Choroid plexus epithelial cell (primary cell): Measurements from ENCODE around the gene APOD.
"Not testable (repeated sequence)": the region's sequence is repeated elsewhere in the genome, so short reads cannot be mapped to it uniquely, and the experiment has no call there.

Experiments
- DNase-seq: peaks from one replicate; pipeline ENCODE4 v3.0.0-alpha.2; 2010; ENCODE audit warnings: low read depth
- H3K4me3 ChIP-seq: 2 replicates; pipeline ENCODE4 v1.5.1; 2011; ENCODE audit warnings: low read depth, mild to moderate bottlenecking, control low read depth, low read length, moderate library complexity
- TF ChIP-seq, protein P1 (sequence below): conservative IDR thresholded peaks from 2 replicates; pipeline ENCODE4 v1.5.1; 2011; ENCODE audit warnings: low read depth, mild to moderate bottlenecking, control low read depth, inconsistent platforms, low read length, moderate library complexity

The APOD gene

DNA sequence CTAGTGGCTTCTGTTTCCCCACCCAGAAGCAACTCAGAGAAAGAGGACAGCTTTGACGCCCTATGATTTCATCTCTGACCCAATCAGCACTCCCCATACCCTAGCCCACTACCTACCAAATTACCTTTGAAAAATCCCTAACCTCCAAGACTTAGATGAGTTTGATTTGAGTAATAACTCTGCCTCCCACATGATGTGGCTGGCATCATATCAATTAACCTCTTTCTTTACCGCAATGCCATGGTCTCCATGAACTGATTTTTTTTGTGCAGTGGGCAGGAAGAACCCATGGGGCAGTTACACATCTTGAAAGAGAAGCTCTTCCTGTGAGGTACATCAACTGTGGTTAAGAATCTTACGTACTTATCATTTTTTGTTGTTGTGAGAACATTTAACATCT lies 25.5 kb upstream of the APOD start:
- TF ChIP-seq, protein P1, sequence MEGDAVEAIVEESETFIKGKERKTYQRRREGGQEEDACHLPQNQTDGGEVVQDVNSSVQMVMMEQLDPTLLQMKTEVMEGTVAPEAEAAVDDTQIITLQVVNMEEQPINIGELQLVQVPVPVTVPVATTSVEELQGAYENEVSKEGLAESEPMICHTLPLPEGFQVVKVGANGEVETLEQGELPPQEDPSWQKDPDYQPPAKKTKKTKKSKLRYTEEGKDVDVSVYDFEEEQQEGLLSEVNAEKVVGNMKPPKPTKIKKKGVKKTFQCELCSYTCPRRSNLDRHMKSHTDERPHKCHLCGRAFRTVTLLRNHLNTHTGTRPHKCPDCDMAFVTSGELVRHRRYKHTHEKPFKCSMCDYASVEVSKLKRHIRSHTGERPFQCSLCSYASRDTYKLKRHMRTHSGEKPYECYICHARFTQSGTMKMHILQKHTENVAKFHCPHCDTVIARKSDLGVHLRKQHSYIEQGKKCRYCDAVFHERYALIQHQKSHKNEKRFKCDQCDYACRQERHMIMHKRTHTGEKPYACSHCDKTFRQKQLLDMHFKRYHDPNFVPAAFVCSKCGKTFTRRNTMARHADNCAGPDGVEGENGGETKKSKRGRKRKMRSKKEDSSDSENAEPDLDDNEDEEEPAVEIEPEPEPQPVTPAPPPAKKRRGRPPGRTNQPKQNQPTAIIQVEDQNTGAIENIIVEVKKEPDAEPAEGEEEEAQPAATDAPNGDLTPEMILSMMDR, result no peak
- no peak overlapping the region for H3K4me3 ChIP-seq
- DNase-seq, result no peak

DNA sequence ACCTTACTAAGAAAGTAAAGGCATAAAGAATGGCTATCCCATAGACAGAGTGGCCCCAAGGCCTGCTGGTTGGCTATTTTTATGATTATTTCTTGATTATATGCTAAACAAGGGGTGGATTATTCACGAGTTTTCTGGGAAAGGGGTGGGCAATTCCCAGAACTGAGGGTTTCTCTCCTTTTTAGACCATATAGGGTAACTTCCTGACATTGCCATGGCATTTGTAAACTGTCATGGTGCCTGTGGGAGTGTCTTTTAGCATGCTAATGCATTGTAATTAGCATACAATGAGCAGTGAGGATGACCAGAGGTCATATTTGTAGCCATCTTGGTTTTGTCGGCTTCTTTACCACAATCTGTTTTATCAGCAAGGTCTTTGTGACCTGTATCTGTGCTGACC lies 18.0 kb upstream of the APOD start:
- not testable (repeated sequence) for H3K4me3 ChIP-seq, DNase-seq

DNA sequence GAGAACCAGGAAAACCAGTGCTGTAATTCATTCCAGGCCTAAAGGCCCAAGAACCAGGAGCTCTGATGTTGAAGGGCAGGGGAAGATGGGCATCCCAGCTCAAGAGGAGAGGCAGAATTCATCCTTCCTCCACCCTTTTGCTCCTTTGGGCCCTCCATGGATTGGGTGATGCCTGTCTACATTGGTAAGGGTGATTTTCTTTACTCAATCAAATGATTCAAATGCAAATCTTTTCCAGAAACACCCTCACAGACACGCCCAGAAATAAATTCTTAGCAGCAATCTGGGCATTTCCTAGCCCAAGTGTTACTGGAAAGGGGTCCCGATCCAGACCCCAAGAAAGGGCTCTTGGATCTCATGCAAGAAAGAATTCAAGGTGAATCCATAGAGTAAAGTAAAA lies 17.6 kb upstream of the APOD start:
- no peak overlapping the region for H3K4me3 ChIP-seq
- no peak for DNase-seq
- TF ChIP-seq, protein P1, result no peak

DNA sequence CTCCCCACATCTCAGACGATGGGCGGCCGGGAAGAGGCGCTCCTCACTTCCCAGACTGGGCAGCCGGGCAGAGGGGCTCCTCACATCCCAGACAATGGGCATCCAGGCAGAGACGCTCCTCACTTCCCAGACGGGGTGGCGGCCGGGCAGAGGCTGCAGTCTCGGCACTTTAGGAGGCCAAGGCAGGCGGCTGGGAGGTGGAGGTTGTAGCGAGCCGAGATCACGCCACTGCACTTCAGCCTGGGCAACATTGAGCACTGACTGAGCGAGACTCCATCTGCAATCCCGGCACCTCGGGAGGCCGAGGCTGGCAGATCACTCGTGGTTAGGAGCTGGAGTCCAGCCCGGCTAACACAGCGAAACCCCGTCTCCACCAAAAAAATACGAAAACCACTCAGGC lies 16.2 kb upstream of the APOD start:
- not testable (repeated sequence) for DNase-seq

DNA sequence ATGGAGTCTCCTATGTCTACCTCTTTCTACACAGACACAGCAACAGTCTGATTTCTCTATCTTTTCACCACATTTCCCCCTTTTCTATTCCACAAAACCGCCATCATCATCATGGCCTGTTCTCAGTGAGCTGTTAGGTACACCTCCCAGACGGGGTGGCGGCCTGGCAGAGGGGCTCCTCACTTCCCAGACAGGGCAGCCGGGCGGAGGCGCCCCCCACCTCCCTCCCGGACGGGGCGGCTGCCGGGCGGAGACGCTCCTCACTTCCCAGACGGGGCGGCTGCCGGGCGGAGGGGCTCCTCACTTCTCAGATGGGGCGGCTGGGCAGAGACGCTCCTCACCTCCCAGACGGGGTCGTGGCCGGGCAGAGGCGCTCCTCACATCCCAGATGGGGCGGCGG lies 15.8 kb upstream of the APOD start:
- DNase-seq, H3K4me3 ChIP-seq: not testable (repeated sequence)

More for the DNA sequence above, 16.2 kb upstream of the APOD start:
- not testable (repeated sequence) for H3K4me3 ChIP-seq

DNA sequence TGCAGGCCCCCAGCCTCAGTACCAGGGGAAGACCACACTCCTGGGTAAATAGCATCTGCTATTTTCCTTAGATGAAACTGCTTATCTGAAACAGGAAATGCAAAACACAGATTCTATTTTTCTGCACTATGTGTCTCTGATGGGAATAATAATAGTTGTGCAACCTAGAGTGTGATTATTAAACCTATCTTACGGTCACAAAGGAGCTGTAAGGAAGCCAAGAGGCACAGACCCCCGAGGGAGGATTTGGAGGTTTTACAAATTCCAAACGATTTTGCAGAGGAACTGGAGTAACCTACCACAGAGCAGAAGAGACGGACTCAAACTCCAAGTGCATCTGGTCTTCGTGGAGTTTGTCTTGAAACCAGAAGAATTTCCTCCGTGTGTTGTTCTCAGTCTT lies 14.1 kb upstream of the APOD start:
- no peak overlapping the region for H3K4me3 ChIP-seq
- TF ChIP-seq, protein P1, result no peak
- peak; percentile 56 for DNase-seq

DNA sequence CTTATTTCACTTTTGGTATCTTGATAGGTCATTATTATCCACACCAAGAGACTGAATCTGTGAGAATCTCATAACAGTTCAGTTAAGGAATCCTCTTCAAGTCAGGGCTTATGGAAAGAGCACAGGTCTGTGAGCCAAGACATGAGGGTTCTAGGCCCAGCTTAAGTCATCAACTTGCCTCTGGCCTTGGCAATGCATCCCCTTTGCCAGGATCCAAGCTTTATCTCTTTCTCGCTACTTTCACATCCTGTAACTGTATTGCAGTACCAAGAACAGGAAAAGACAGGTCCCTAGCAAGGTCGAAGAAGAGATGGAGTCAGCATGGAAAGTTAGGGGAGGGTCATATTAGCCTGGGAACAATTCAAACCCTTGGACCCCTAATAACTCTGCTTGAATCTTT lies 13.5 kb upstream of the APOD start:
- no peak overlapping the region for H3K4me3 ChIP-seq
- DNase-seq, result no peak
- TF ChIP-seq, protein P1, result no peak

DNA sequence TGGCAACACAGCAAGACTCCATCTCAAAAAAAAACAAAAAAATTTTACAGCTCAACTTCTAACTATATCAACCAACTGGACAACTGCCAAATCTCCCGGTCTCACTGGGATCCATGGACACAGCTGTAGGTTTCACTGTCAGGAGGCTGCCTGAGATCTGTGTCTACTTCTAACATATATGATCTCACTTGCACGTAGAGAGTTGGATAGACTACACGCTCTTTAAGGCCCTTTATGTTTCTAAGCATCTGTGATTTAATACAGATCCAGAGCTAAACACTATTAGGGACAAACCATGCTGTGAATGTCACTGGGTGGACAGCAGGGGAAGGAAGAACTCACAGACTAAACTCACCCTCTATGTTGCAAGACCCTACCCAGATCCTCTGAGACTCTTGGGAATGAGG lies 13.0 kb upstream of the APOD start:
- H3K4me3 ChIP-seq, result no peak overlapping the region
- DNase-seq, result peak; percentile 36
- TF ChIP-seq, protein P1, result no peak

DNA sequence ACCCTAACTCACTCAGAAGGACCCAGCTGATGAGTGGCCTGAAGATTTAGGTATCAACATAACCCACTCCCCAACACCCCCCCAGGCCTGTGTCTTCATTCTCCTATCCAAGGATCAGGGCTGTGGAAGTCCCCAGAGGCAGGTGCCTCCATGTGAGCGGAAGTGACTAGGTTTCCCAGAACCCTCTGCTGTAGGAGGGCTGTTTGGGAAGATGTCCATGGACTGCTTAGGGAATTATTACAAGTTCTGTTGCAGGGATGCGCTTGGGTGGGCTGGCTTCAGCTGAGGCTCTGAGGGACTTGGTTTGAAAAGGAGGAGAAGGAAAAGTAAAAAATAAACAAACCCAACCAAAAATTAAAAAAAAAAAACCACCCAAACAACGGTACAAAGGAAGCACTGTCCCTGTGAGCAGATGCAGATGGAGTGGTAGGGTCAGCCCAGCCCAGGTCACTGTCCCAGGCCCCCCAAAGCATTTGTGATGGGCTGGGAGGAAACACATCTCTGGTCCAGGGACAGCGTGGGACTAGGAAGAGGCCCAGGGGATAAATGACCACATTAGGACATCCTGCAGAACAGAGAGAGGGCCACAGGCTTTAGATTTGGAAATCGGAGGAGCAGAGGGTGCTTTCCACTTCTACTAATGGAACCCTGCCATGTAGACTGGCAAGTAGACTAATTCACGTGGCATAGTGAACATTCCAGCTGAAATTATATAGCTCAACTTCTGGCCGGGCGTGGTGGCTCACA lies 12.2 kb upstream of the APOD start:
- no peak for DNase-seq
- H3K4me3 ChIP-seq, result no peak overlapping the region
- TF ChIP-seq, protein P1, result no peak
